ENCODE data around the gene YRDC. TPM values are rescaled to one million over a fixed set of nuclear protein-coding genes. Genes with fewer than 3 reads are reported as not detected.

YRDC gene, protein sequence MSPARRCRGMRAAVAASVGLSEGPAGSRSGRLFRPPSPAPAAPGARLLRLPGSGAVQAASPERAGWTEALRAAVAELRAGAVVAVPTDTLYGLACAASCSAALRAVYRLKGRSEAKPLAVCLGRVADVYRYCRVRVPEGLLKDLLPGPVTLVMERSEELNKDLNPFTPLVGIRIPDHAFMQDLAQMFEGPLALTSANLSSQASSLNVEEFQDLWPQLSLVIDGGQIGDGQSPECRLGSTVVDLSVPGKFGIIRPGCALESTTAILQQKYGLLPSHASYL
- total RNA-seq: 10 to 100 TPM; 20.1 to 48.3 TPM

GRCh38 chr1:37807555-37808368 is at the start of gene YRDC, which contains the start of gene C1orf122:
Gene YRDC, minus strand, starts transcription at chr1:37808208. Its CDS starts 28 bp downstream, at chr1:37808180.
Gene C1orf122, plus strand, starts transcription at chr1:37807790. Its CDS starts 615 bp downstream, at chr1:37808405.
- peak; percentile 95 for ATAC-seq (replicated peaks)
- Mint-ChIP-seq H3K36me3 (ENCODE audit: low read depth) (peaks cover 64% of the 10 kb centered on the region), H3K27ac (peak within 1 kb of the TSS; percentile 94), H3K27me3 (no peaks in the 10 kb centered on the region), H3K4me3 (peak within 1 kb of the TSS; percentile 88), H3K9me3 (no peaks in the 10 kb centered on the region), H3K4me1 (peaks cover 5% of the 10 kb centered on the region)

- ATAC-seq (replicated peaks): no peak
- peaks cover 56% of the 10 kb centered on the region for H3K36me3 Mint-ChIP-seq (ENCODE audit: low read depth)
- no peak overlapping the region for H3K4me3 Mint-ChIP-seq
- H3K27ac Mint-ChIP-seq: no peak overlapping the region
- H3K27me3 Mint-ChIP-seq: no peaks in the 10 kb centered on the region
- H3K9me3 Mint-ChIP-seq: no peaks in the 10 kb centered on the region
- H3K4me1 Mint-ChIP-seq: peaks cover 30% of the 10 kb centered on the region
These were observed 46.4 kb upstream of the YRDC start for GRCh38 chr1:37854406-37854805.

GRCh38 chr1:37853157-37853556 is 45.1 kb upstream of the YRDC start:
- no peak for ATAC-seq (replicated peaks)
- H3K4me3 Mint-ChIP-seq: peak overlapping the region; percentile 1
- peak overlapping the region; percentile 16 for H3K27ac Mint-ChIP-seq
- peaks cover 59% of the 10 kb centered on the region for H3K36me3 Mint-ChIP-seq (ENCODE audit: low read depth)
- H3K27me3 Mint-ChIP-seq: no peaks in the 10 kb centered on the region
- no peaks in the 10 kb centered on the region for H3K9me3 Mint-ChIP-seq
- peaks cover 27% of the 10 kb centered on the region for H3K4me1 Mint-ChIP-seq

DNA sequence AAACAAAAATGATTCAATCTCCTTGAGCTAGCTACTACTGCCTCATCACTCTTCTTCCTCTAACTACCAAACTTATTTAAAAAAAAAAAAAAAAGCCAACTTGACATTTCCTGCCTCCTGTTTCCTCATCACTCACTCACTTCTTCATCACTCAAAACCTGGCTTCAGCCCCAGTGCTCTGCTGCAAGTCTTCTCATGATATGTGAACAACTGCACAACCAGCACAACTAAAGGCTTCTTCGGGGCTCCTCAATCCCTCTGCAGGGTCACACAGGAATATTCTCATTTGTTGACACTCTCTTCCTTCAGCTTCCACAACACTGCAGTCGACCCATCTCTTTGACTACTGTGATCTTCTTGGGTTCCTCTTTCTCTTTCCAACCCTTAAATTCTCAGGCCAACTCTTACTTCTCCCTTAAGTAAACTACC is 43.8 kb upstream of the YRDC start:
- Mint-ChIP-seq H3K4me3 (no peak overlapping the region), H3K9me3 (no peaks in the 10 kb centered on the region), H3K36me3 (ENCODE audit: low read depth) (peaks cover 54% of the 10 kb centered on the region), H3K4me1 (peaks cover 24% of the 10 kb centered on the region), H3K27me3 (no peaks in the 10 kb centered on the region), H3K27ac (no peak overlapping the region)
- ATAC-seq (replicated peaks): peak; percentile 53

DNA sequence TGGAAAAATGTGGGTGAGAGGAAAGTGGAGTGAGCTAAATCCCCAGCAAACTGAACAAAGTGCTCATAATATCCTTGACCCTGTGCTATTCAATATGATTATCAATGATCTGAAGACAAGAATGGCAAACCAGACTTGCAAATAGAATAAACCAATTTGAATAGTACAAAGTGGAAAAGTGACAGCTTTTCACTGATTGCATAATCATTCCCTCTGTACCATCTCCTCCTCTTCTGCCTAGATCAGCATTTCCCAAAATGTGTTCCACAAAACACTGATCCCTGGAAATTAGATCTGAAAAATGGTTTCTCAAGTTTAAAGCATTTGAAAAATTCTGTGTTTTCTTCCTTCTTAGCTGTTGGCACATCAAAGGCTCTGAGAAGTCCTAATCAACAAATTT is 43.3 kb upstream of the YRDC start:
- Mint-ChIP-seq H3K36me3 (ENCODE audit: low read depth) (peaks cover 54% of the 10 kb centered on the region), H3K27ac (no peak overlapping the region)

GRCh38 chr1:37850352-37850955 is 42.4 kb upstream of the YRDC start:
- Mint-ChIP-seq H3K4me1 (peaks cover 30% of the 10 kb centered on the region), H3K4me3 (no peak overlapping the region), H3K27ac (no peak overlapping the region), H3K9me3 (no peaks in the 10 kb centered on the region), H3K27me3 (no peaks in the 10 kb centered on the region), H3K36me3 (ENCODE audit: low read depth) (peaks cover 54% of the 10 kb centered on the region)
- no peak for ATAC-seq (replicated peaks)

More for the DNA sequence above, 43.3 kb upstream of the YRDC start:
- no peaks in the 10 kb centered on the region for H3K9me3 Mint-ChIP-seq
- no peaks in the 10 kb centered on the region for H3K27me3 Mint-ChIP-seq
- H3K4me1 Mint-ChIP-seq: peaks cover 30% of the 10 kb centered on the region
- ATAC-seq (replicated peaks): no peak
- no peak overlapping the region for H3K4me3 Mint-ChIP-seq

DNA sequence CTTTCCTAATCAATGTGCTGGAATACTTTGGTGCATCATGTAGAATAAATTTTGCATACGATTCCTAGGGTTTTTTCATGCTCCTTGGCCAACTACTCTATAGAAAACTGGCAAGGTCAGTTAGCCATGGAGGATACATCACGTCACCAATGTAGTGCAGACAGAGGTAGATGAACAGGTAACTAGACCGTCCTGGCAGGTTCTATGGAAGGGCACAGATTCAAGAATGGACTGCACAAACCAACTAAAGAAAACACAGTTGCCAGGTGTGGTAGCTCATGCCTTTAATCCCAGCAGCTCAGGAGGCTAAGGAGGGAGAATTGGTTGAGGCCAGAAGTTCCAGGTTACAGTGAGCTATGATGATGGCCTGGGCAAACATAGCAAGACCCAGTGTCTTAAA is 41.5 kb upstream of the YRDC start:
- H3K9me3 Mint-ChIP-seq: no peaks in the 10 kb centered on the region
- H3K36me3 Mint-ChIP-seq (ENCODE audit: low read depth): peaks cover 52% of the 10 kb centered on the region
- H3K27me3 Mint-ChIP-seq: no peaks in the 10 kb centered on the region
- ATAC-seq (replicated peaks): no peak
- peaks cover 34% of the 10 kb centered on the region for H3K4me1 Mint-ChIP-seq
- H3K4me3 Mint-ChIP-seq: no peak overlapping the region
- H3K27ac Mint-ChIP-seq: no peak overlapping the region

DNA sequence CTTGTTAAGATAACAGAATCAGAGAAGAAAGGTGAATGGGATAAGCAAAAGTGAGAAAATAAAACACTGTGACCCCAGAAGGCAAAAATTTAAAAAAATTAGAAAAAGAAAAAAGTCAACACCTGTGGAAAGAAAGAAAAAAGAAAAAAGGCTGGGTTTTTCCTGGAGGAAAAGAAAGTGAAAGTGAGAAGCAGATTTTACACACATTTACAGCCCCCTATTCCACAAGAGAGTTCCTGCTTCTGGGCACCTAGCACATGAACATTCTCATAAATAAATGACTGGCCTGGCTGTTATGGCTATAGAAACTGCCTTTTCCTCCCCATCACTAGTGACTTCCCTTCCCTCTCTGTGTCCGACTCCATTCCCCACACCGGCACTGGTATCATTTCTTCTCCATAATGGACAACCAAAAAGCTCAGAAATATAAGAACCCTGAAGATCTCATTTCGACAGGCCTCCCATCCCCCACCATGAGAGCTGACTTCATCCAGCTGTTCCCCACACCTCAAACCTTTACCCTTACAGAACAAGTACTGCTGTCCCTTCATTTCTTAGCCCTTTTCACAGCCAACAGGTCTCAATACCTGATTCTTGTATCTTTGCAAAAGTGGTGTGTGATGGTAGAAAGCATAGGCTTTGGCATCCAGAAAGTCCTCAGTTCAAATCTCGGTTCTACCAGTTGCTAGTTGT is 38.8 kb upstream of the YRDC start:
- no peaks in the 10 kb centered on the region for H3K27me3 Mint-ChIP-seq
- H3K4me1 Mint-ChIP-seq: peaks cover 29% of the 10 kb centered on the region
- H3K27ac Mint-ChIP-seq: peak overlapping the region; percentile 84
- peaks cover 50% of the 10 kb centered on the region for H3K36me3 Mint-ChIP-seq (ENCODE audit: low read depth)
- H3K4me3 Mint-ChIP-seq: peak overlapping the region; percentile 38
- no peak for ATAC-seq (replicated peaks)
- no peaks in the 10 kb centered on the region for H3K9me3 Mint-ChIP-seq

GRCh38 chr1:37845786-37846185 is 37.8 kb upstream of the YRDC start:
- peaks cover 56% of the 10 kb centered on the region for H3K36me3 Mint-ChIP-seq (ENCODE audit: low read depth)
- H3K27me3 Mint-ChIP-seq: no peaks in the 10 kb centered on the region
- no peak for ATAC-seq (replicated peaks)
- H3K4me3 Mint-ChIP-seq: no peak overlapping the region
- H3K4me1 Mint-ChIP-seq: peaks cover 29% of the 10 kb centered on the region
- peak overlapping the region; percentile 84 for H3K27ac Mint-ChIP-seq
- no peaks in the 10 kb centered on the region for H3K9me3 Mint-ChIP-seq

DNA sequence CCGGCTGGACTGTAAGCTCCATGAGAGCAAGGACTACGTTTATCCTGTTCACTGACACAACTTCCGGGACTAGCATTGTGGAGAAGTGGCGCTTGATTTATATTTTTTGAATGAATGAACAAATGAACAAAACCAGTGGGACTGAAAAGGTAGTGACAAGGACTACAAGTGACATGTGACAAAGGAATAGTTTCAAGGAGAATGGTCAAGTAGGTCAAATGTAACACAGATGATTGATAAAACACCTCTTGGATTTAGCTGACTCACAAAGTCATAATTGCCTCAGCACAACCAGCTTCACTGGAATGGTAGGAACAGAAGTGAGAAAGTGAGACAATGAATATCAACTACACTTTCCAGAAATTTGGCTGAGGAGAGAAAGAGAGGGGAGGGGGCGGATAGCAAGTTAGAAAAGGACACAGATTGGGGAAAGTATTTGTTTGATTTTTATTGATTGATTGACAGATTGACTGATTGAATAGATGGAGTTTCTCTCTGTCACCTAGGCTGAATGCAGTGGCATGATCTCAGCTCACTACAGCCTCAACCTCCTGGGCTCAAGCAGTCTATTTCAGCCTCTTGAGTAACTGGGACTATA is 37.1 kb upstream of the YRDC start:
- peaks cover 62% of the 10 kb centered on the region for H3K36me3 Mint-ChIP-seq (ENCODE audit: low read depth)
- H3K9me3 Mint-ChIP-seq: no peaks in the 10 kb centered on the region
- H3K4me3 Mint-ChIP-seq: no peak overlapping the region
- H3K27ac Mint-ChIP-seq: peak overlapping the region; percentile 19
- no peak for ATAC-seq (replicated peaks)
- H3K27me3 Mint-ChIP-seq: no peaks in the 10 kb centered on the region
- H3K4me1 Mint-ChIP-seq: peaks cover 29% of the 10 kb centered on the region

DNA sequence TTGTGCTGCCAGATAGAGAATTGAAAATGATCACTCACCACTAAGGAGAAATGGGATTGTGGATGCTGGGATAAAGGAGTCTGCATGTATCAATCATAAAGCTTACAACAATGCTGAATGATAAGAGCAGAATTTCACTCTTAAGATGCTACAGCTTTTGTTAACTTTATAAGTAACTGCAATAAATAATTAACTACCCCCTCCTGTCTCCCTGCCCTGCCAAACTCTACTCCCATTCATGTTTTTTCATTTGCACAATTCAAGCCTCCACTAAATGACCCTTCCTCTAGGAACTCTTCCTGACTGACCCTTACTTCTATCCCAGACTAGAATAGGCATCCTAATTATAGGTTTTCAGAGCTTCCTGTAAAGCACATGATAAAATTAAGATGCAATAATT is 36.5 kb upstream of the YRDC start:
- Mint-ChIP-seq H3K27me3 (no peaks in the 10 kb centered on the region), H3K27ac (peak overlapping the region; percentile 19), H3K9me3 (no peaks in the 10 kb centered on the region)

DNA sequence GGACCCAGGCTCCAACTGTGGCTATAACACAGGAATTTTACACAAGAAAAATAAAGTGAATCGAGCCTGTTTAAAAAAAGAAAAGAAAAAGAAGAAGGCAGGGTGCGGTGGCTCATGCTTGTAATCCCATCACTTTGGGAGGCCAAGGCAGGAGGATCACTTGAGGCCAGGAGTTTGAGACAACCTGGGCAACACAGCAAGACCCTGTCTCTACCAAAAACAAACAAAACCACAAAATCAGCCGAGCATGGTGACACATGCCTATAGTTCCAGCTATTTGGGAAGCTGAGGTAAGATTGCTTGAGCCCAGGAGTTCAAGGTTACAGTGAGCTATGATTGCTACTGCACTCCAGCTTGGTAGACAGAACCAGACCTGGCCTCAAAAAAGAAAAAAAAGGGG is 33.6 kb upstream of the YRDC start:
- H3K36me3 Mint-ChIP-seq (ENCODE audit: low read depth): peaks cover 84% of the 10 kb centered on the region
- no peaks in the 10 kb centered on the region for H3K27me3 Mint-ChIP-seq
- peak overlapping the region; percentile 21 for H3K27ac Mint-ChIP-seq
- H3K9me3 Mint-ChIP-seq: no peaks in the 10 kb centered on the region
- no peak overlapping the region for H3K4me3 Mint-ChIP-seq
- H3K4me1 Mint-ChIP-seq: peaks cover 17% of the 10 kb centered on the region
- no peak for ATAC-seq (replicated peaks)

More for the DNA sequence above, 36.5 kb upstream of the YRDC start:
- Mint-ChIP-seq H3K4me1 (peaks cover 27% of the 10 kb centered on the region), H3K4me3 (no peak overlapping the region), H3K36me3 (ENCODE audit: low read depth) (peaks cover 65% of the 10 kb centered on the region)
- no peak for ATAC-seq (replicated peaks)

- no peak overlapping the region for H3K27ac Mint-ChIP-seq
- peaks cover 84% of the 10 kb centered on the region for H3K36me3 Mint-ChIP-seq (ENCODE audit: low read depth)
- no peak for ATAC-seq (replicated peaks)
- peaks cover 13% of the 10 kb centered on the region for H3K4me1 Mint-ChIP-seq
- H3K9me3 Mint-ChIP-seq: no peaks in the 10 kb centered on the region
- H3K27me3 Mint-ChIP-seq: no peaks in the 10 kb centered on the region
- no peak overlapping the region for H3K4me3 Mint-ChIP-seq
These were observed 32.7 kb upstream of the YRDC start for GRCh38 chr1:37840711-37841110.

GRCh38 chr1:37839676-37840075 is 31.7 kb upstream of the YRDC start:
- no peak for ATAC-seq (replicated peaks)
- H3K36me3 Mint-ChIP-seq (ENCODE audit: low read depth): peaks cover 84% of the 10 kb centered on the region
- H3K27me3 Mint-ChIP-seq: no peaks in the 10 kb centered on the region
- no peaks in the 10 kb centered on the region for H3K9me3 Mint-ChIP-seq
- no peak overlapping the region for H3K4me3 Mint-ChIP-seq
- no peak overlapping the region for H3K27ac Mint-ChIP-seq
- H3K4me1 Mint-ChIP-seq: peaks cover 5% of the 10 kb centered on the region

All from activated T-helper 17 cell treated with anti-CD3 and anti-CD28 coated beads, Interleukin-2, amount 50 U/mL, for 72 hours (primary cell).